Measurements from ENCODE around the gene GPRC5D.

DNA sequence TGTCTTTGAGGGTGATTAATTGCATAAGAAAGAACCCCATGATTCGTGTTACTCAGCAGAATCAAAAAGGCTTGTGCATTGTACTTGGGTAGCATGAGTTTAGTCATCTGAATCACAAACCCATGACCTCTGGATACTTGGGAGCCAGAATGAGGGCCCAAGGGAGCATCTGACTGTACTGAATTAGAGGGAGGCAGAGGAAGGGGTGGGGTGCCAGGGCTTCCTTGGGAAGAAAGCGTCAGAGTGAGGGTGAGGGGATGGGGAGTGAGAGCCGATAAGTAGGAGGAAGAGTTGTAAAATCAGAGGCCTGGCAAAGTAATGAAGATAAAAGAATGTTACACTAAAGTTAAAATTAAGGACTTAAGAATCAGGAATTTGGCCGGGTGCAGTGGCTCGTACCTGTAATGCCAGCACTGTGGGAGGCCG, 29.8 kb downstream of the GPRC5D start:
- TF ChIP-seq, protein P1, sequence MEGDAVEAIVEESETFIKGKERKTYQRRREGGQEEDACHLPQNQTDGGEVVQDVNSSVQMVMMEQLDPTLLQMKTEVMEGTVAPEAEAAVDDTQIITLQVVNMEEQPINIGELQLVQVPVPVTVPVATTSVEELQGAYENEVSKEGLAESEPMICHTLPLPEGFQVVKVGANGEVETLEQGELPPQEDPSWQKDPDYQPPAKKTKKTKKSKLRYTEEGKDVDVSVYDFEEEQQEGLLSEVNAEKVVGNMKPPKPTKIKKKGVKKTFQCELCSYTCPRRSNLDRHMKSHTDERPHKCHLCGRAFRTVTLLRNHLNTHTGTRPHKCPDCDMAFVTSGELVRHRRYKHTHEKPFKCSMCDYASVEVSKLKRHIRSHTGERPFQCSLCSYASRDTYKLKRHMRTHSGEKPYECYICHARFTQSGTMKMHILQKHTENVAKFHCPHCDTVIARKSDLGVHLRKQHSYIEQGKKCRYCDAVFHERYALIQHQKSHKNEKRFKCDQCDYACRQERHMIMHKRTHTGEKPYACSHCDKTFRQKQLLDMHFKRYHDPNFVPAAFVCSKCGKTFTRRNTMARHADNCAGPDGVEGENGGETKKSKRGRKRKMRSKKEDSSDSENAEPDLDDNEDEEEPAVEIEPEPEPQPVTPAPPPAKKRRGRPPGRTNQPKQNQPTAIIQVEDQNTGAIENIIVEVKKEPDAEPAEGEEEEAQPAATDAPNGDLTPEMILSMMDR (conservative IDR thresholded peaks at IDR 0.05; ENCODE audit: low read length) = no peak
- no peak for TF ChIP-seq EZH2phosphoT487 (IDR thresholded peaks at IDR 0.05; ENCODE audit: borderline replicate concordance)

Measured in Loucy (cell line).